NCI-H524 treated with DMSO at 0.1 percent for 48 hours (cell line): ENCODE results near the gene NPR3.

Source experiments
- DNase-seq: peaks from one replicate; lab custom pipeline; 2025; lab: John Stamatoyannopoulos, UW

Gene NPR3

GRCh38 chr5:32812399-32812798 is 101.3 kb downstream of the NPR3 start:
- DNase-seq = no peak

GRCh38 chr5:32814141-32814540 is 103.0 kb downstream of the NPR3 start:
- DNase-seq = no peak

GRCh38 chr5:32814620-32815019 is 103.5 kb downstream of the NPR3 start:
- no peak for DNase-seq

- no peak for DNase-seq
Measured at GRCh38 chr5:32827981-32828380, 116.9 kb downstream of the NPR3 start.

- no peak for DNase-seq
Measured at GRCh38 chr5:32828492-32828891, 117.4 kb downstream of the NPR3 start.

- DNase-seq = no peak
Measured at GRCh38 chr5:32831624-32832023, 120.5 kb downstream of the NPR3 start.

GRCh38 chr5:32833127-32833526 is 122.0 kb downstream of the NPR3 start:
- DNase-seq = no peak

- no peak for DNase-seq
Measured at GRCh38 chr5:32833663-32834062, 122.5 kb downstream of the NPR3 start.

GRCh38 chr5:32834251-32834650 is 123.1 kb downstream of the NPR3 start:
- DNase-seq = no peak

- no peak for DNase-seq
Measured at GRCh38 chr5:32836176-32836575, 125.1 kb downstream of the NPR3 start.

- no peak for DNase-seq
Measured at GRCh38 chr5:32837211-32837610, 126.1 kb downstream of the NPR3 start.

- DNase-seq = no peak
Measured at GRCh38 chr5:32839106-32839505, 128.0 kb downstream of the NPR3 start.

- no peak for DNase-seq
Measured at GRCh38 chr5:32840606-32841005, 129.5 kb downstream of the NPR3 start.
